Measurements from ENCODE around the gene HHAT.

GRCh38 chr1:210584439-210585113 is 255.9 kb downstream of the HHAT start:
- TF ChIP-seq EZH2 (IDR thresholded peaks at IDR 0.05; ENCODE audit: insufficient read depth, poor library complexity, severe bottlenecking): no peak
- no peak for TF ChIP-seq EZH2phosphoT487 (IDR thresholded peaks at IDR 0.05; ENCODE audit: insufficient read depth, low read depth)

Data from GM23248 (cell line).